Adrenal gland (tissue), 12 donors: ENCODE measurements around the gene TUBGCP6. TPM values are rescaled to one million over a fixed set of nuclear protein-coding genes. Genes with fewer than 3 reads are reported as not detected.
A peak's percentile ranks its signal among the peaks of the same experiment; 100 is the strongest.

Source experiments
- DNase-seq, 7 donors: peaks; one replicate each; pipeline ENCODE4 v3.0.0-alpha.2; 2019 to 2020
- H3K27ac ChIP-seq, 5 donors: fragments of 200-600 bp; sonication (generic) in 4 of 5; 1 replicate in 3 of 5; 2 replicates in 2 of 5; pipeline versions ENCODE4 v1.5.1 to v1.8.0; 2016 to 2020; ENCODE audit warnings: mild to moderate bottlenecking in 1 of 5
- H3K27me3 ChIP-seq: fragments of 200-600 bp; 2 replicates; pipeline ENCODE4 v1.8.0; 2021
- H3K36me3 ChIP-seq, 2 donors: fragments of 200-600 bp; replicated peaks in 1 of 2; 1 replicate in 1 of 2; 2 replicates in 1 of 2; pipeline versions ENCODE4 v1.5.1 to v1.8.0; 2018 to 2022
- H3K4me1 ChIP-seq, 2 donors: fragments of 200-600 bp; replicated peaks in 1 of 2; 1 replicate in 1 of 2; 2 replicates in 1 of 2; pipeline versions ENCODE4 v1.5.1 to v1.8.0; 2018 to 2021
- H3K4me3 ChIP-seq, 4 donors: fragments of 200-600 bp; sonication (generic) in 3 of 4; one replicate each; pipeline ENCODE4 v1.5.1; 2016 to 2018
- H3K9me3 ChIP-seq, 3 donors: fragments of 200-600 bp; sonication (generic) in 1 of 3; replicated peaks in 1 of 3; 1 replicate in 2 of 3; 2 replicates in 1 of 3; pipeline versions ENCODE4 v1.5.1 to v1.8.0; 2016 to 2021
- CTCF ChIP-seq, 6 experiments: fragments of 450-650 bp in 4 of 6; fragments of 200-600 bp in 2 of 6; sonication (generic) in 1 of 6; IDR thresholded peaks; 1 replicate in 5 of 6; 2 replicates in 1 of 6; pipeline versions ENCODE4 v1.5.1 to v1.8.0; 2016 to 2021; ENCODE audit warnings: antibody characterized with exemption in 6 of 6, mild to moderate bottlenecking in 2 of 6, moderate library complexity in 1 of 6
- POLR2A ChIP-seq, 2 donors: fragments of 450-650 bp; IDR thresholded peaks; one replicate each; pipeline ENCODE4 v1.6.1; 2017; ENCODE audit warnings: antibody characterized with exemption in 2 of 2, mild to moderate bottlenecking in 2 of 2, moderate library complexity in 1 of 2
- WGBS, 4 donors: extraction: QIAGEN DNeasy Blood & Tissue Kit in 2 of 4; methylation state at CpG; one replicate each; pipeline versions ENCODE4 v1.1.5 to v1.1.7; 2013 to 2017; 5-methylcytosine and 5-hydroxymethylcytosine counted together
- intact Hi-C, 2 donors: fragments of 100-400 bp; cut with DNase I; formaldehyde crosslinking; loops; one replicate each; pipeline versions ENCODE4 v1.14.1 to v1.15.0; 2022 to 2023
- polyA plus RNA-seq, 3 donors: library from polyadenylated mRNA; stranded (reverse); fragments of 200-250 nt in 2 of 3; fragments of 350-450 nt in 1 of 3; fragmentation: Illumina TruSeq in 1 of 3; extraction: RNeasy Lipid Tissue Mini Kit (QIAGEN cat#74804) in 1 of 3; gene quantifications; one replicate each; pipeline ENCODE4 v1.2.3, GENCODE V29; 2013 to 2014
- total RNA-seq, 9 donors: library from RNA; depleted of rRNA in 4 of 9; stranded (reverse); fragments of >200 nt in 4 of 9; fragments of 120-200 nt in 1 of 9; fragmentation: NEBNext Ultra II Directional in 1 of 9; extraction: Animal tissue kit (Norgen Biotek cat#: 25700) in 1 of 9; gene quantifications; one replicate each; pipeline versions ENCODE4 v1.1.0 to v1.2.4, GENCODE V29; 2013 to 2023
- donor health status: healthy with polysubstance abuse.
- donor health status: Bipolar disorder and iron deficiency.
- donor health status: DM: yes; HTN: yes; CAD: no.
- donor health status: DM: no; HTN: no; CAD: no.
- donor health status: DM: no; HTN: no; CAD: no.
- donor health status: DM: yes; HTN: yes; CAD: no.

TUBGCP6 gene
- total and polyA plus RNA-seq, 12 donors, result 8.3 to 171 (median 47.4) TPM

- no peaks in the 10 kb centered on the region for H3K9me3 ChIP-seq
- peaks cover 0 to 29% of the 10 kb centered on the region in 2 donors for H3K36me3 ChIP-seq
- H3K27ac ChIP-seq, result no peak overlapping the region
- no peak for TF ChIP-seq CTCF (IDR thresholded peaks at IDR 0.05)
- no peak for TF ChIP-seq POLR2A (IDR thresholded peaks at IDR 0.05)
- WGBS, 4 donors, result 84 to 90% (median 90%) methylated on average over 7 of the region's 7 CpGs
- no peak for DNase-seq
- H3K4me3 ChIP-seq, result no peak overlapping the region
- no peaks in the 10 kb centered on the region for H3K27me3 ChIP-seq
- intact Hi-C loops, result no loop called here
- H3K4me1 ChIP-seq, result peaks cover 21 to 26% of the 10 kb centered on the region in 2 donors
Observed at GRCh38 chr22:50204571-50204970, 40.3 kb downstream of the TUBGCP6 start.

GRCh38 chr22:50203288-50203687 is 41.5 kb downstream of the TUBGCP6 start:
- TF ChIP-seq POLR2A (IDR thresholded peaks at IDR 0.05), result no peak
- no peak for TF ChIP-seq CTCF (IDR thresholded peaks at IDR 0.05)
- Histone ChIP-seq H3K9me3 (no peaks in the 10 kb centered on the region), H3K36me3 (peaks cover 0 to 25% of the 10 kb centered on the region in 2 donors), H3K4me3 (no peak overlapping the region), H3K27me3 (no peaks in the 10 kb centered on the region), H3K27ac (no peak overlapping the region), H3K4me1 (peaks cover 22 to 23% of the 10 kb centered on the region in 2 donors)
- WGBS, 4 donors, result 96 to 100% (median 99%) methylated on average over 1 of the region's 1 CpG
- intact Hi-C loops, result no loop called here
- no peak for DNase-seq

GRCh38 chr22:50202130-50202666 is 42.6 kb downstream of the TUBGCP6 start:
- Histone ChIP-seq H3K27ac (no peak overlapping the region), H3K9me3 (no peaks in the 10 kb centered on the region), H3K4me3 (peak overlapping the region in 1 of 4 donors; percentile 71), H3K36me3 (peaks cover 0 to 16% of the 10 kb centered on the region in 2 donors), H3K27me3 (no peaks in the 10 kb centered on the region), H3K4me1 (peaks cover 22 to 23% of the 10 kb centered on the region in 2 donors)
- intact Hi-C loops, result no loop called here
- DNase-seq, result no peak
- TF ChIP-seq CTCF (IDR thresholded peaks at IDR 0.05), result no peak
- no peak for TF ChIP-seq POLR2A (IDR thresholded peaks at IDR 0.05)
- WGBS, 4 donors, result 66 to 71% (median 67%) methylated on average over 13 of the region's 13 CpGs

- peaks cover 0 to 9% of the 10 kb centered on the region in 2 donors for H3K36me3 ChIP-seq
- peak in 4 of 7 donors; percentile 22 to 57 (median 46) for DNase-seq
- peaks cover 22 to 23% of the 10 kb centered on the region in 2 donors for H3K4me1 ChIP-seq
- TF ChIP-seq CTCF (IDR thresholded peaks at IDR 0.05), result no peak
- no peak for TF ChIP-seq POLR2A (IDR thresholded peaks at IDR 0.05)
- H3K4me3 ChIP-seq, result peak overlapping the region in 3 of 4 donors; percentile 15 to 71 (median 59)
- intact Hi-C loops, result no loop called here
- H3K9me3 ChIP-seq, result no peaks in the 10 kb centered on the region
- H3K27me3 ChIP-seq, result no peaks in the 10 kb centered on the region
- 1 to 20% (median 9%) methylated on average over 5 to 113 of the region's 115 CpGs for WGBS, 4 donors
- H3K27ac ChIP-seq, result peak overlapping the region in 4 of 5 donors; percentile 47 to 95 (median 62)
Observed at GRCh38 chr22:50201191-50202129, 43.4 kb downstream of the TUBGCP6 start.
